HG02759 (cell line): ENCODE results near the gene MEI4.
"Not testable (repeated sequence)": the region's sequence is repeated elsewhere in the genome, so short reads cannot be mapped to it uniquely, and the experiment has no call there.

Experiments
- ATAC-seq: cut with Tn5 transposase; IDR thresholded peaks from one replicate; pipeline ENCODE4 v1.9.1; 2021; ENCODE audit warnings: mild to moderate bottlenecking, moderate library complexity; ENCODE audit not compliant: unreplicated experiment

The MEI4 gene

GRCh38 chr6:77652739-77653138, at the start of gene MEI4:
Gene MEI4 (plus strand): TSS chr6:77653039. CDS start chr6:77690672, 37,633 bp downstream.
- no peak for ATAC-seq

GRCh38 chr6:77604476-77604875, 48.4 kb upstream of the MEI4 start:
- ATAC-seq = no peak

GRCh38 chr6:77607004-77607403, 45.8 kb upstream of the MEI4 start:
- no peak for ATAC-seq

GRCh38 chr6:77609106-77609505, 43.7 kb upstream of the MEI4 start:
- ATAC-seq = no peak

GRCh38 chr6:77619114-77619513, 33.7 kb upstream of the MEI4 start:
- ATAC-seq = no peak

- peak; percentile 76 for ATAC-seq
Measured at GRCh38 chr6:77620278-77620882, 32.5 kb upstream of the MEI4 start.

GRCh38 chr6:77624515-77624914, 28.3 kb upstream of the MEI4 start:
- ATAC-seq = no peak

GRCh38 chr6:77626426-77626825, 26.4 kb upstream of the MEI4 start:
- ATAC-seq = no peak

- ATAC-seq = no peak
Measured at GRCh38 chr6:77630014-77630413, 22.8 kb upstream of the MEI4 start.

GRCh38 chr6:77633471-77633870, 19.4 kb upstream of the MEI4 start:
- no peak for ATAC-seq

- no peak for ATAC-seq
Measured at GRCh38 chr6:77633993-77634715, 18.7 kb upstream of the MEI4 start.

GRCh38 chr6:77638129-77638830, 14.6 kb upstream of the MEI4 start:
- no peak for ATAC-seq

- ATAC-seq = no peak
Measured at GRCh38 chr6:77644102-77644705, 8.6 kb upstream of the MEI4 start.

- ATAC-seq = peak; percentile 88
Measured at GRCh38 chr6:77650098-77650663, 2.7 kb upstream of the MEI4 start.

GRCh38 chr6:77653816-77654215, 977 bp downstream of the MEI4 start:
- ATAC-seq = no peak

GRCh38 chr6:77655035-77655434, 2.2 kb downstream of the MEI4 start:
- not testable (repeated sequence) for ATAC-seq

- ATAC-seq = no peak
Measured at GRCh38 chr6:77656999-77657764, 4.3 kb downstream of the MEI4 start.

GRCh38 chr6:77666340-77666739, 13.5 kb downstream of the MEI4 start:
- ATAC-seq = no peak

GRCh38 chr6:77666846-77667245, 14.0 kb downstream of the MEI4 start:
- ATAC-seq = no peak

GRCh38 chr6:77669913-77670312, 17.1 kb downstream of the MEI4 start:
- ATAC-seq = no peak

- ATAC-seq = no peak
Measured at GRCh38 chr6:77674211-77674610, 21.4 kb downstream of the MEI4 start.
